ENCODE results near the gene SMARCB1.

SMARCB1 gene

DNA sequence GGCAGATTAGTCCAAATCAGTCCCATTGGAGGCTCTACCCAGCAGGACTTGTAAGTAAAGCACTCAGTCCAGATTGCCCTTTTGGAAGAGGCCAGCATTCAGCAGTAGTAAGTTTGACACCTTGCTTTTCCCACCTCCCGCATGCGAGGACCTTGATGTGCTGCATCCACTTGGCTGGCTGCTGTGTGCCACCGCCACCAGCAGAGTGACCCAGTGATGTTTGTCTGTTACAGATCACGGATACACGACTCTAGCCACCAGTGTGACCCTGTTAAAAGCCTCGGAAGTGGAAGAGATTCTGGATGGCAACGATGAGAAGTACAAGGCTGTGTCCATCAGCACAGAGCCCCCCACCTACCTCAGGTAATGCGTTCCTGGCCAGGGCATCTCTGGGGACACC lies 6.6 kb downstream of the SMARCB1 start:
- no peak for DNase-seq (ENCODE audit: low read depth)
- H3K4me3 ChIP-seq (ENCODE audit: low read depth, low read length), result no peak overlapping the region

GRCh38 chr22:23796461-23796860 lies 9.7 kb downstream of the SMARCB1 start:
- peak; percentile 69 for DNase-seq (ENCODE audit: low read depth)

GRCh38 chr22:23800297-23801237 lies 13.8 kb downstream of the SMARCB1 start:
- H3K4me3 ChIP-seq (ENCODE audit: low read depth, low read length), result no peak overlapping the region
- no peak for DNase-seq (ENCODE audit: low read depth)

More at GRCh38 chr22:23796461-23796860, 9.7 kb downstream of the SMARCB1 start:
- no peak overlapping the region for H3K4me3 ChIP-seq (ENCODE audit: low read depth, low read length)

DNA sequence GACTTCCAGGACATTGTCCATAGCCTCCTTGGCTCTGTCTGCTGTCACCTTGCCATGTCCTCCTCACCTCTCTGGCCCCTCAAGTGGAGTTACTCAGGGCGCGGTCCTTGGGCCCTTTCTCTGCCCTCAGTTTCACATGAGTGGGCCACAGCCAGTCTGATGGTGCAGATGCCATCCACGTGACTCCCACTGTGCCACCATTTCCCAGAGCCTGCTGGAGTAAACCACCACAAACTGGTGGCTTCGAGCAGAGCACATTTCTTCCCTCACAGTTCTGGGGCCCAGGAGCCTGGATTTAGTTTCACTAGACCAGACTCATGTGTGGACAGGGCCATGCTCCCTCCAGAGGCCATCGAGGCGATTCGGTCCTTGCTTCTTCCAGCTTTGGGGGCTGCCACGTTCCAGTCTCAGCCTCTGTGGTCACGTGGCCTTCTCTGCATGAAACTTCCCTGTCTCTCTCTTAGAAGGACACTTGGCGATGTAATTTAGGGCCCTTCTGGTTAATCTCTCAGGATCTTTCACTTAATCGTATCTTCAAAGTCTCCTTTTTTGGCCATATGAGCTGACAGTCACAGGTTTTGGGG lies 14.6 kb downstream of the SMARCB1 start:
- no peak overlapping the region for H3K4me3 ChIP-seq (ENCODE audit: low read depth, low read length)
- DNase-seq (ENCODE audit: low read depth), result no peak

DNA sequence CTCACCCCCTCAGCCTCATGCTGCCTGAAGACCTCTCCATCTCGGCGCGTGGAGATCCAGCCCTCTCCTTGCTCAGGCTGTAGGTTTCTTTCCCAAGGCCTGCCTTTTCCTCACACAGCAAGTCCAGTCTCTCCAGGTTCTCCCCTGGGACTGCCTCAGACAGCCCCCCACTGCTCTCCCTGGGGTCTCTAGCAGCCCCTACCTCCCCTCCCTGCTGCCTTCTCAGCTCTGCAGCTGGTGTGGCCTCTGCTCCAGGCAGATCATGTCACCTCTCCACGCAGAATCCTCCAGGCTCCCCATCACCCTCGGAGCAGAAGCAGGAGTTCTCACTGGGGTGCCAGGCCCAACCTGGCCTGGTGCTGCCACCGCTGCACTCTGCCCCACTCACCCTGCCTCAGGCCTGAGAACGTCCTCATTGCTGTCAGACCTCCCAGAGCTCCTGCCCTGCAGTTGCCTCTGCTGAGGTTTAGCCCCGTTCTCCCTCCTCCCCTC lies 15.2 kb downstream of the SMARCB1 start:
- no peak overlapping the region for H3K4me3 ChIP-seq (ENCODE audit: low read depth, low read length)

GRCh38 chr22:23803001-23803819 lies 16.4 kb downstream of the SMARCB1 start:
- no peak for DNase-seq (ENCODE audit: low read depth)
- H3K4me3 ChIP-seq (ENCODE audit: low read depth, low read length), result no peak overlapping the region

More for the DNA sequence above, 15.2 kb downstream of the SMARCB1 start:
- DNase-seq (ENCODE audit: low read depth), result no peak

- H3K4me3 ChIP-seq (ENCODE audit: low read depth, low read length), result no peak overlapping the region
- no peak for DNase-seq (ENCODE audit: low read depth)
These were observed 18.1 kb downstream of the SMARCB1 start for GRCh38 chr22:23804781-23805291.

GRCh38 chr22:23806837-23807236 lies 20.1 kb downstream of the SMARCB1 start:
- DNase-seq (ENCODE audit: low read depth), result no peak

DNA sequence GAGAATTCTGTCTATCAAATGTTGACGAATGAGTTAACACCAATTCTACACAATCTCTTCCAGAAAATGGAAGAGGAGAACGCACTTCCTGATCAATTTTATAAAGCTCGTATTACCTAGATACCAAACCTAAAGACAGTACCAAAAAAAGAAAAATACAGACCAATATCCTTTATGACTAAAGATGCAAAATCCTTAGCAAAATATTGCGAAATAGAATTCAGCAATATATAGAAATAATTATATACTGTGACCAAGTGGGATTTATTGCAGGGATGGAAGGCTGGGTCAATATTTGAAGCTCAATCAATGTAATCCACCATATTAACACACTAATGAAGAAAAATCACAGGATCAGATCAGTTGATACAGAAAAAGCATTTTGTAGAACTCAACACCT lies 25.6 kb downstream of the SMARCB1 start:
- no peak for DNase-seq (ENCODE audit: low read depth)
- no peak overlapping the region for H3K4me3 ChIP-seq (ENCODE audit: low read depth, low read length)

More at GRCh38 chr22:23806837-23807236, 20.1 kb downstream of the SMARCB1 start:
- H3K4me3 ChIP-seq (ENCODE audit: low read depth, low read length), result no peak overlapping the region

DNA sequence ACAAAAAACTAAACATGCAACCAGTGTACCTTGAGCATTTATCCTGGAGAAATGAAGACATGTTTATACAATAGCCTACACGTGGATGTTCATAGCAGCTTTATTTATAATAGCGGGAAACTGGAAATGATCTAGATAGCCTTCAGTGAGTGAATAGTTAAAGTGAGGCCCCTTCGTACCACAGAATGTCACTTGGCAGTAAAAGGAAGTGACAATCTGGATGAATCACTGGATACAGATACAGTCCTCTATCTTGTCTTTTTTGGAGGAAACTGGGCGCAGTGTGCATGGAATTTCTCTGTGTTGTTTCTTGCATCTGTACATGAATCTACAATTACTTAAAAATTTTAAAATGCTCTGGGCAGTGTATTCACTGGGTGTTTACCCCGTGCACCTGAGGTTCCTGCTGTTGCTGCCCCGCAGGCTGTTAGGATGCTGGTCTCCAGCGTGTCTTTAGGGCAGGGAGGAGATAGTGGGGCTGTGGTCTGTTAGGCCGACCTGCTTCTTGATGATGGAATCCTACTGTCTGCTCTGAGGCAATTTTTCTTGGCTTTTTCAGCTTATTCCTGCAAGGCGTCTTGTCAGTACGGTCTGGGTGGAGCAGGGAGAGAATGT lies 28.9 kb downstream of the SMARCB1 start:
- no peak overlapping the region for H3K4me3 ChIP-seq (ENCODE audit: low read depth, low read length)
- DNase-seq (ENCODE audit: low read depth), result no peak

DNA sequence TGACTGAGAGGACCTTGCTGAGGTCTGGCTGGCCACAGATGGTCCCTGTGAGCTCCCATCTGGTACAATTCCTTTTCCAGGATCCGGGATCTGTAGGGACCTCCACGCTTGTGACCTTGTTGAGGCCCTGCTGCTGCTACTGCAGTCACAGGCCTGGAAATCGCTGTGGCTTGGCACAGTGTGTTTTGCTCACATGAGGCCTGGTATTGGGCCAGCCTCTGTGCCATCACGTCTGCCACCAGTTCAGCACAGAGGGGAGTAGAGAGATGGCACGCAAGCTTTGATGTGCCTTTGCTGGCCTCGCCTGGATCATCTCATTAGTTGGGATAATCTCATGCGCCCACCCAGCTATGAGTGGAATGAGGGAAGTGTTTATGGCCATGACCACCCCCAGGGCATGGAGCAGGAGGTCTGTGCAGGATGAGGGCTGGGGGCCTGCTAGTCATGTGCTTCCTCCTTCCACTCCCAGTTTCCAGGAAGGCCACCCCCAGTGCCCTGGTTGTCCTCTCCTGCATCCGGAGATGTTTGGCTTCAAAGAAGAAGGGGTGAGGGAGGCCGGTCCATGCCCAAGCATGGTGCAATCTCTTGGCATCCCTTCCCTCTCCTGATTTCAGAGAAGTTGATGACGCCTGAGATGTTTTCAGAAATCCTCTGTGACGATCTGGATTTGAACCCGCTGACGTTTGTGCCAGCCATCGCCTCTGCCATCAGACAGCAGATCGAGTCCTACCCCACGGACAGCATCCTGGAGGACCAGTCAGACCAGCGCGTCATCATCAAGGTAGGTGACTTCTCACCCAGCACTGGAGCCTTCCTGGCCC lies 29.6 kb downstream of the SMARCB1 start:
- DNase-seq (ENCODE audit: low read depth), result no peak
- H3K4me3 ChIP-seq (ENCODE audit: low read depth, low read length), result no peak overlapping the region

DNA sequence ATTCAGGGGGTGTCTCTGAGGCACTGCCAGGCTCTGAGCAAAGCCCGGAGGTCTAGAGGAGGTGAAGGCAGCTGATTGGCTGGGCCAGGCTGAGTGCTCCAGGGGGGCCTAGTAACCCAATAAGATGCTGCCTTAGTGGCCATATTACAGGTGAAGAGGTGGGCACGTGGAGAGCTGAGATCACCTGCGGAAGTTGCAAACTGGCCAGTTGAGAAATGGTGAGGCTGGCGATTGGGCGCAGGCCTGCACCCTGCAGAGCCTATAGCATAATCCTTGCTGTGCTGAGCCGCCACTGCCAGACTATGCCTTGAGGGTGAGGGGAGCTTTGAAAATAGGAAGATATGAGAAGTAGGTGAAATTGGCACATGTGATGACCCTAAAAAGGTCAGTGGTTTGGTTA lies 30.4 kb downstream of the SMARCB1 start:
- no peak for DNase-seq (ENCODE audit: low read depth)
- H3K4me3 ChIP-seq (ENCODE audit: low read depth, low read length), result no peak overlapping the region

DNA sequence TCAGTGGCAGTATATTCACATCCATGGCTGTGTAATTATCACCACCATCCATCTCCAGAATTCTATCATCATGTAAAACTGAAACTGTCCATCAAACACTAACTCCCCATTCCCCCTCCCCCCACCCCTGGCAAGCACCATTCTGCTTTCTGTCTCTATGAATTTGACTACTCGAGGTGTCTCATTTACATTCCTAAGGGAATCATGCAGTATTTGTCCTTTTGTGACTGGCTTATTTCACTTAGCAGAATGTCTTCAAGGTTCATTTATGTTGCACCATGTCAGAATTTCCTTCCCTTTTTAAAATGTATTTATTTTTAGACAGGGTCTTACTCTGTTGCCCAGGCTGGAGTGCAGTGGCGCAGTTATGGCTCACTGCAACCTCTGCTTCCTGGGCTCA lies 31.8 kb downstream of the SMARCB1 start:
- no peak for DNase-seq (ENCODE audit: low read depth)

GRCh38 chr22:23820748-23821211 lies 34.0 kb downstream of the SMARCB1 start:
- DNase-seq (ENCODE audit: low read depth), result no peak
- H3K4me3 ChIP-seq (ENCODE audit: low read depth, low read length), result no peak overlapping the region

More for the DNA sequence above, 31.8 kb downstream of the SMARCB1 start:
- no peak overlapping the region for H3K4me3 ChIP-seq (ENCODE audit: low read depth, low read length)

DNA sequence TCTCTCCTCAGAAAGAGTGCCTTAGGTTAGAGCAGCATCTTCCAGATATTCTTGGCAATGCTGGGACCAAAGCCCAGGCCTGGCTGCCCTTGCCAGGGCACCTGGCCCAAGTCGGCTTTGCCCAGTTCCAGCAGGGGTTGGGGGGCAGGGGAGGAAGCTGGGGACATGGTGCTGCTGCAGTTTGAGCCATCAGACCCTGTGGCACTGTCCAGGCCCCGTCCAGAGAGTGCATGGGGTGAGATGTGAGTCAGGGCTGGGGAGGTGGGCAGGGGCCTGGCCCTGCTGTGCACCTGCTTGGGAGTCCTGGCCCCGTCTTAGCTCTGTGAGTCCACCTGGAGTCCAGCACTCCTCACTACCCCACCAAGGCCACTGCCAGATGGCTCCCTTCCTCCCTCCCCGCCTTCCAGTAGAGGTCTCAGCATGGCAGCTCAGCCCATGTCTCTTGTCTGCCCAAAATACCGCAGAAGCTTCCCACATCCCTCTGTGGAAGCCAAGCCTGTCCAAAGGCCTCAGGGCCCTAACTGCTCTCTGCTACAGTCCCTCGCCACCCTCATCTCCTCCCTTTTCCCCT lies 35.4 kb downstream of the SMARCB1 start:
- no peak overlapping the region for H3K4me3 ChIP-seq (ENCODE audit: low read depth, low read length)
- no peak for DNase-seq (ENCODE audit: low read depth)

GRCh38 chr22:23823331-23823791 lies 36.6 kb downstream of the SMARCB1 start:
- DNase-seq (ENCODE audit: low read depth), result no peak
- no peak overlapping the region for H3K4me3 ChIP-seq (ENCODE audit: low read depth, low read length)

DNA sequence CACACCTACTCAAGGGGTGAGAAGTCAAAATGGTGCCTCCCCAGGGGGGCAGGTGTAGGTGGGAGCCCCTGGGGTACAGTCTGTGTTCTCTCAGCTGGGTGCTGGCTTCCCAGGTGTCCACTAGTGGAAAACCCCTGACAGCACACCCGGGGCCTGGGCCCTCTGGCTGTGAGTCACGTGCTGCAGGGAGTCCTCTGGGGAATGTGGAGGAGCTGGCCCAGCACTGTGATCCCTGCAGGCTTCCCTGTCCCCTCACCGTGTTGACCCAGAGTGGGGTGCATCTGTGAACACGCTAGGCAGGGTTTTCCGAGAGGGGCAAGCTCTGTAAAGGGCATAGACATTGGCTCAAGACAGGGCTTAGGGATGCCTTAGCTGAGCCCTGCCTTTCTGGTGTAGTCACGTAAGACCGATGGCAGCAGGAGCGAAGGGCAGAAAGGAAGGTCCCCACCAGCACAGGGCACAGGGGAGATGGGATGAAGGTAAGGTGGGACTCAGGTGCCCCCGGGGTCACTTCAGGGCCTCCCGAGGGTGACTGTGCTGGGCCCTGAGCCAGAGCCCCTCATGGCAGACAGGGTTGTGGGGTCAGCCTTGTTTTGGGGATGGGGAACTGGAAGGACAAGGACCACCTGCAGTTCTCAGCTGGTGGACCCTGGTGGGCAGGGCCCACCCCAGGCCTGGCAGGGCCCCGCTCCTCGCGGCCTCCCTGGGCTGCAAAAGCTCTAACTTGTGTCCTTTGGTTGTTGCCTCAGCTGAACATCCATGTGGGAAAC lies 37.9 kb downstream of the SMARCB1 start:
- no peak for DNase-seq (ENCODE audit: low read depth)

More for the DNA sequence above, 37.9 kb downstream of the SMARCB1 start:
- H3K4me3 ChIP-seq (ENCODE audit: low read depth, low read length), result no peak overlapping the region
